ENCODE data around the gene QPRT.

GRCh38 chr16:29712809-29713208, 33.8 kb downstream of the QPRT start:
- TF ChIP-seq CTCF (IDR thresholded peaks at IDR 0.05) (no peak), POLR2AphosphoS5 (IDR thresholded peaks at IDR 0.05) (no peak), POLR2A (IDR thresholded peaks at IDR 0.05) (no peak), EP300 (IDR thresholded peaks at IDR 0.05) (no peak)

Data from sigmoid colon (tissue), 4 donors.